NOMO-1 treated with dmso at 0.1 percent for 144 hours (cell line): ENCODE data around the gene MESD.

ENCODE experiments used
- DNase-seq: peaks from one replicate; lab custom pipeline; 2025; ENCODE audit not compliant: unreplicated experiment; lab: John Stamatoyannopoulos, UW

The MESD gene

GRCh38 chr15:80940331-80940730 lies 49.3 kb downstream of the MESD start:
- DNase-seq: no peak

- DNase-seq: no peak
Observed at GRCh38 chr15:80939216-80939615, 50.4 kb downstream of the MESD start.

- no peak for DNase-seq
Observed at GRCh38 chr15:80937718-80938117, 51.9 kb downstream of the MESD start.

DNA sequence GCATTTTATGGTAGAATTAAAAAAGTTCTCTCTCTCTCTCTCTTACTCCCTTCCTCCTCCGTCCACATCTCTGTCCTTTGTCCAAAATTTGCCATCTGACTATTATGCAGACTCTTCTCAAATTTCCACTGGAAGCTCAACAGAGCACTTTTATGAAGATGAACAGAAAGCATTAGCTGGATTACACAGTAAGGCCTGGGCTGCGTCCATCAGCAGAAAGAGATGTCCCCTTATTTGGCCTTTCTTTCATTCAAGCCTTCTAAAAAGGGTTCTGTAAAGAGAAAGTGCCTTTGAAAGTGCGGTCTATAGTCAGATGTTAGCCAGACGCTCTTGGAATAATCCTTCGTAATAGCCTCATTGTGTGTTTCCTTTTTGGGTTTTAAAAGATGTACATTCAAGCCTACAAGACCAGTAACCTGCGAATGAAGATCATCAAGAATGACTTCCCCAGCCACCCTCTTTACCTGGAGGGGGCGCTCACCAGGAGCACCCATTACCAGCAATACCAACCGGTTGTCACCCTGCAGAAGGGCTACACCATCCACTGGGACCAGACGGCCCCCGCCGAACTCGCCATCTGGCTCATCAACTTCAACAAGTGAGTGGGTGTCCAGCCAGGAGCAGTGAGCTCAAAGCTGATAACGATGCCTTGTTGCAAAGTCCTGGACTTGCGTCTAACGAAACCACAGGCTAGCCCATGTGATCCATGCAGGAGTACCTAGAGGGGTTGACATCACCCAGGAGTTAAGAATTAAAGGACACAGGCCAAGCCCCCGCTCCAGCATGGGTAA lies 53.1 kb downstream of the MESD start:
- no peak for DNase-seq

- DNase-seq: no peak
Observed at GRCh38 chr15:80934761-80935221, 54.8 kb downstream of the MESD start.

GRCh38 chr15:80932989-80933388 lies 56.6 kb downstream of the MESD start:
- DNase-seq: no peak

GRCh38 chr15:80932513-80932815 lies 57.2 kb downstream of the MESD start:
- no peak for DNase-seq

GRCh38 chr15:80931721-80932512 lies 57.7 kb downstream of the MESD start:
- no peak for DNase-seq

- no peak for DNase-seq
Observed at GRCh38 chr15:80931191-80931590, 58.4 kb downstream of the MESD start.

GRCh38 chr15:80929689-80930088 lies 59.9 kb downstream of the MESD start:
- DNase-seq: no peak

- no peak for DNase-seq
Observed at GRCh38 chr15:80929225-80929624, 60.4 kb downstream of the MESD start.

- no peak for DNase-seq
Observed at GRCh38 chr15:80926126-80926525, 63.5 kb downstream of the MESD start.

GRCh38 chr15:80925597-80926059 lies 64.0 kb downstream of the MESD start:
- no peak for DNase-seq

- no peak for DNase-seq
Observed at GRCh38 chr15:80924278-80924677, 65.3 kb downstream of the MESD start.

- DNase-seq: no peak
Observed at GRCh38 chr15:80923668-80924067, 66.0 kb downstream of the MESD start.

DNA sequence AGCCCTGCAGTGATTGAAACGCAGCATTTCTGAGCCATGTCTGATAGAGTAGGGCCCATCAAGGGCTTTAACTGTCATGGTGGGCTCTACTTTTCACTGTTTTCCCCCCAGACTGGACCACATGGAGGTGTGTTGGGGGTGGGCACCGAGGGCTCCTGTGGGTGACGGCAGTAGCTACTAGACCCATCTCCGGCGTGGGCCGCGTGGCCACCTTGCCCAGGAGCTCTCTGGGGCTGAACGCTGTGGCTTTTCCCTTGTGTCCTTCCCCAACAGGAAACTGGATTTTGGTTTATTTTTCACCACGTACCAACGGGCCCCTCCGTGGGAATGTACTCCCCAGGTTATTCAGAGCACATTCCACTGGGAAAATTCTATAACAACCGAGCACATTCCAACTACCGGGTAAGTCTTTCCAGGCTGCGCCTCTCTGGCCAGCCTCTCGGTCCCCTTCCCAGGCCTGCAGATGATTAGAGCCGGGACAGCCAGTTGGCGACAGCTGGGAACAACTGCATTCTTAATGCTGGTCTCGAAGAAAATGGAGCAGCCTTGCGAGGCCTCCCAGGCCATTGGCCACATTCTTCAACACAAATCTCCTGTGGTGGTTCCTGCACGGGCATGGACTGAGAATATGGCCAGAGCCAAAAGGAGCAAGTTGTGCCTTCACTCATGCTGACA lies 67.7 kb downstream of the MESD start:
- DNase-seq: no peak

GRCh38 chr15:80920271-80920699 lies 69.3 kb downstream of the MESD start:
- no peak for DNase-seq

GRCh38 chr15:80918196-80918783 lies 71.3 kb downstream of the MESD start:
- DNase-seq: no peak

DNA sequence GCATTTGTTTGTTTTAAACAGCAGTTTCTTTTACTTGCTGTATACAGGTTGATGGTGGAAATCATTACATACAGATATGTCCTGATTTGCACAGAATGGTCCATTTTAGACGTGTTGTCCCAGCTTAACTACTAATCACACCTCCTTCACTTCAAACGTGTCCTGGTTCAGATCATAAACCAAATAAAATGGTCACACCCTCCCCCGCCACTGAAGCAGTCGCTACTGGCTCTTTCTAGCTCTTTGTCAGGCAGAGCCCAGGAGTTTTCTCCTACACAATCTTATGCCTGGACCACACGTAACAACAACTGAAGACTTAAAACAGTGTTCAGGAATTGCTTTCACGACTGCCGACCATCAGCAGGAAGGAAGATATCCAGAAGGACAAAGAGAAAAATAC lies 73.6 kb downstream of the MESD start:
- no peak for DNase-seq

GRCh38 chr15:80915472-80915871 lies 74.1 kb downstream of the MESD start:
- no peak for DNase-seq

- DNase-seq: no peak
Observed at GRCh38 chr15:80913541-80913940, 76.1 kb downstream of the MESD start.
